HG02970 (cell line): ENCODE data around the gene HOMER3.

Source experiments
- ATAC-seq: cut with Tn5 transposase; IDR thresholded peaks from one replicate; pipeline ENCODE4 v1.9.1; 2021; ENCODE audit warnings: mild to moderate bottlenecking, moderate library complexity, moderate number of reproducible peaks; ENCODE audit not compliant: unreplicated experiment, low FRiP score

Gene HOMER3

GRCh38 chr19:18940769-18941627 is at the start of gene HOMER3:
TSS of gene HOMER3 (minus strand) at chr19:18941217. CDS start at chr19:18938982, 2,235 bp downstream.
- no peak for ATAC-seq

- ATAC-seq = no peak
Observed at GRCh38 chr19:18990128-18990708, 49.2 kb upstream of the HOMER3 start.

- ATAC-seq = no peak
Observed at GRCh38 chr19:18989316-18989715, 48.3 kb upstream of the HOMER3 start.

GRCh38 chr19:18987456-18987855 is 46.4 kb upstream of the HOMER3 start:
- no peak for ATAC-seq

- ATAC-seq = no peak
Observed at GRCh38 chr19:18985257-18985656, 44.2 kb upstream of the HOMER3 start.

GRCh38 chr19:18984251-18984650 is 43.2 kb upstream of the HOMER3 start:
- no peak for ATAC-seq

- ATAC-seq = no peak
Observed at GRCh38 chr19:18982669-18983068, 41.7 kb upstream of the HOMER3 start.

GRCh38 chr19:18980432-18981020 is 39.5 kb upstream of the HOMER3 start:
- no peak for ATAC-seq

- ATAC-seq = no peak
Observed at GRCh38 chr19:18978616-18979015, 37.6 kb upstream of the HOMER3 start.

GRCh38 chr19:18975869-18976268 is 34.9 kb upstream of the HOMER3 start:
- ATAC-seq = no peak

- ATAC-seq = no peak
Observed at GRCh38 chr19:18975011-18975410, 34.0 kb upstream of the HOMER3 start.

GRCh38 chr19:18972851-18973250 is 31.8 kb upstream of the HOMER3 start:
- no peak for ATAC-seq

- ATAC-seq = no peak
Observed at GRCh38 chr19:18972301-18972811, 31.3 kb upstream of the HOMER3 start.

GRCh38 chr19:18969931-18970659 is 29.1 kb upstream of the HOMER3 start:
- ATAC-seq = no peak

GRCh38 chr19:18967358-18968146 is 26.5 kb upstream of the HOMER3 start:
- ATAC-seq = no peak

- no peak for ATAC-seq
Observed at GRCh38 chr19:18966307-18966706, 25.3 kb upstream of the HOMER3 start.

GRCh38 chr19:18964121-18964520 is 23.1 kb upstream of the HOMER3 start:
- ATAC-seq = no peak

GRCh38 chr19:18961767-18962620 is 21.0 kb upstream of the HOMER3 start:
- ATAC-seq = no peak

- no peak for ATAC-seq
Observed at GRCh38 chr19:18960370-18960769, 19.4 kb upstream of the HOMER3 start.
